ENCODE data around the gene CHMP2A.
"Not testable (repeated sequence)": the region's sequence is repeated elsewhere in the genome, so short reads cannot be mapped to it uniquely, and the experiment has no call there.

The CHMP2A gene

GRCh38 chr19:58510084-58510862 is 44.6 kb downstream of the CHMP2A start:
- DNase-seq (ENCODE audit: low spot score), result no peak
- no peak for TF ChIP-seq CTCF (IDR thresholded peaks at IDR 0.05)
- Histone ChIP-seq H3K27ac (no peak overlapping the region), H3K4me3 (no peak overlapping the region)

GRCh38 chr19:58509731-58510083 is 45.2 kb downstream of the CHMP2A start:
- no peak overlapping the region for H3K27ac ChIP-seq
- no peak for DNase-seq (ENCODE audit: low spot score)
- no peak overlapping the region for H3K4me3 ChIP-seq
- no peak for TF ChIP-seq CTCF (IDR thresholded peaks at IDR 0.05)

- not testable (repeated sequence) for H3K27ac ChIP-seq; DNase-seq (ENCODE audit: low spot score); H3K4me3 ChIP-seq
These were observed 47.2 kb downstream of the CHMP2A start for GRCh38 chr19:58507602-58508223.
